ENCODE data around the gene CMSS1.

DNA sequence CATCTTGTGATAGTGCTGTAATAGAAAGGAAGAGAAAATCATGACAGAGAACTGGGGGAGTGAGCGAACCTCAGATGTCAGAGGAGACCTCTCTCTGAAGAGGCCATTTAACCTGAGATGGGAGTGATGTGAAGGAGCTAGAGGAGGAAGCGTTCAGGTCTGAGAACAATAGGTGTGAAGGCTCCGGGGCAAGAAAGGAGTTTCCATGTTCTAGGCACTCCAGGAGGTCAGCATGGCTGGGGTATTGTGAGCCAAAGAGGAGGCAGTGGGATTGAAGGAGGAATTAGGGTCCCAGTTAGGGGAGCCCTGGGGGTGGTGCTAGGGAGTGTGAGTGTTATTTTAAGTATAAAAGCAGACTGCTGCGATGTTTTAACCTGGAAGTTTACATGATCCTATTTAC is 305.4 kb downstream of the CMSS1 start:
- TF ChIP-seq, protein P1, sequence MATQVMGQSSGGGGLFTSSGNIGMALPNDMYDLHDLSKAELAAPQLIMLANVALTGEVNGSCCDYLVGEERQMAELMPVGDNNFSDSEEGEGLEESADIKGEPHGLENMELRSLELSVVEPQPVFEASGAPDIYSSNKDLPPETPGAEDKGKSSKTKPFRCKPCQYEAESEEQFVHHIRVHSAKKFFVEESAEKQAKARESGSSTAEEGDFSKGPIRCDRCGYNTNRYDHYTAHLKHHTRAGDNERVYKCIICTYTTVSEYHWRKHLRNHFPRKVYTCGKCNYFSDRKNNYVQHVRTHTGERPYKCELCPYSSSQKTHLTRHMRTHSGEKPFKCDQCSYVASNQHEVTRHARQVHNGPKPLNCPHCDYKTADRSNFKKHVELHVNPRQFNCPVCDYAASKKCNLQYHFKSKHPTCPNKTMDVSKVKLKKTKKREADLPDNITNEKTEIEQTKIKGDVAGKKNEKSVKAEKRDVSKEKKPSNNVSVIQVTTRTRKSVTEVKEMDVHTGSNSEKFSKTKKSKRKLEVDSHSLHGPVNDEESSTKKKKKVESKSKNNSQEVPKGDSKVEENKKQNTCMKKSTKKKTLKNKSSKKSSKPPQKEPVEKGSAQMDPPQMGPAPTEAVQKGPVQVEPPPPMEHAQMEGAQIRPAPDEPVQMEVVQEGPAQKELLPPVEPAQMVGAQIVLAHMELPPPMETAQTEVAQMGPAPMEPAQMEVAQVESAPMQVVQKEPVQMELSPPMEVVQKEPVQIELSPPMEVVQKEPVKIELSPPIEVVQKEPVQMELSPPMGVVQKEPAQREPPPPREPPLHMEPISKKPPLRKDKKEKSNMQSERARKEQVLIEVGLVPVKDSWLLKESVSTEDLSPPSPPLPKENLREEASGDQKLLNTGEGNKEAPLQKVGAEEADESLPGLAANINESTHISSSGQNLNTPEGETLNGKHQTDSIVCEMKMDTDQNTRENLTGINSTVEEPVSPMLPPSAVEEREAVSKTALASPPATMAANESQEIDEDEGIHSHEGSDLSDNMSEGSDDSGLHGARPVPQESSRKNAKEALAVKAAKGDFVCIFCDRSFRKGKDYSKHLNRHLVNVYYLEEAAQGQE (tag by site-specific recombination; IDR thresholded peaks at IDR 0.05) = no peak
- TF ChIP-seq ZNF211 (tag by site-specific recombination; IDR thresholded peaks at IDR 0.05; ENCODE audit: low read depth) = no peak
- TF ChIP-seq ZNF19 (tag by site-specific recombination; IDR thresholded peaks at IDR 0.05; ENCODE audit: low read depth) = no peak
- TF ChIP-seq, protein P2, sequence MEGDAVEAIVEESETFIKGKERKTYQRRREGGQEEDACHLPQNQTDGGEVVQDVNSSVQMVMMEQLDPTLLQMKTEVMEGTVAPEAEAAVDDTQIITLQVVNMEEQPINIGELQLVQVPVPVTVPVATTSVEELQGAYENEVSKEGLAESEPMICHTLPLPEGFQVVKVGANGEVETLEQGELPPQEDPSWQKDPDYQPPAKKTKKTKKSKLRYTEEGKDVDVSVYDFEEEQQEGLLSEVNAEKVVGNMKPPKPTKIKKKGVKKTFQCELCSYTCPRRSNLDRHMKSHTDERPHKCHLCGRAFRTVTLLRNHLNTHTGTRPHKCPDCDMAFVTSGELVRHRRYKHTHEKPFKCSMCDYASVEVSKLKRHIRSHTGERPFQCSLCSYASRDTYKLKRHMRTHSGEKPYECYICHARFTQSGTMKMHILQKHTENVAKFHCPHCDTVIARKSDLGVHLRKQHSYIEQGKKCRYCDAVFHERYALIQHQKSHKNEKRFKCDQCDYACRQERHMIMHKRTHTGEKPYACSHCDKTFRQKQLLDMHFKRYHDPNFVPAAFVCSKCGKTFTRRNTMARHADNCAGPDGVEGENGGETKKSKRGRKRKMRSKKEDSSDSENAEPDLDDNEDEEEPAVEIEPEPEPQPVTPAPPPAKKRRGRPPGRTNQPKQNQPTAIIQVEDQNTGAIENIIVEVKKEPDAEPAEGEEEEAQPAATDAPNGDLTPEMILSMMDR (tag by site-specific recombination; IDR thresholded peaks at IDR 0.05) = no peak
- no peak for TF ChIP-seq ZNF24 (tag by site-specific recombination; IDR thresholded peaks at IDR 0.05)
- TF ChIP-seq, protein P3, sequence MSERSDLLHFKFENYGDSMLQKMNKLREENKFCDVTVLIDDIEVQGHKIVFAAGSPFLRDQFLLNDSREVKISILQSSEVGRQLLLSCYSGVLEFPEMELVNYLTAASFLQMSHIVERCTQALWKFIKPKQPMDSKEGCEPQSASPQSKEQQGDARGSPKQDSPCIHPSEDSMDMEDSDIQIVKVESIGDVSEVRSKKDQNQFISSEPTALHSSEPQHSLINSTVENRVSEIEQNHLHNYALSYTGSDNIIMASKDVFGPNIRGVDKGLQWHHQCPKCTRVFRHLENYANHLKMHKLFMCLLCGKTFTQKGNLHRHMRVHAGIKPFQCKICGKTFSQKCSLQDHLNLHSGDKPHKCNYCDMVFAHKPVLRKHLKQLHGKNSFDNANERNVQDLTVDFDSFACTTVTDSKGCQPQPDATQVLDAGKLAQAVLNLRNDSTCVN (tag by site-specific recombination; optimal IDR thresholded peaks at IDR 0.05) = no peak
- TF ChIP-seq ZNF621 (tag by site-specific recombination; IDR thresholded peaks at IDR 0.05) = no peak
- TF ChIP-seq, protein P4, sequence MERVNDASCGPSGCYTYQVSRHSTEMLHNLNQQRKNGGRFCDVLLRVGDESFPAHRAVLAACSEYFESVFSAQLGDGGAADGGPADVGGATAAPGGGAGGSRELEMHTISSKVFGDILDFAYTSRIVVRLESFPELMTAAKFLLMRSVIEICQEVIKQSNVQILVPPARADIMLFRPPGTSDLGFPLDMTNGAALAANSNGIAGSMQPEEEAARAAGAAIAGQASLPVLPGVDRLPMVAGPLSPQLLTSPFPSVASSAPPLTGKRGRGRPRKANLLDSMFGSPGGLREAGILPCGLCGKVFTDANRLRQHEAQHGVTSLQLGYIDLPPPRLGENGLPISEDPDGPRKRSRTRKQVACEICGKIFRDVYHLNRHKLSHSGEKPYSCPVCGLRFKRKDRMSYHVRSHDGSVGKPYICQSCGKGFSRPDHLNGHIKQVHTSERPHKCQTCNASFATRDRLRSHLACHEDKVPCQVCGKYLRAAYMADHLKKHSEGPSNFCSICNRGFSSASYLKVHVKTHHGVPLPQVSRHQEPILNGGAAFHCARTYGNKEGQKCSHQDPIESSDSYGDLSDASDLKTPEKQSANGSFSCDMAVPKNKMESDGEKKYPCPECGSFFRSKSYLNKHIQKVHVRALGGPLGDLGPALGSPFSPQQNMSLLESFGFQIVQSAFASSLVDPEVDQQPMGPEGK (tag by site-specific recombination; IDR thresholded peaks at IDR 0.05) = no peak
- TF ChIP-seq ZBTB1 (tag by site-specific recombination; IDR thresholded peaks at IDR 0.05) = no peak
- TF ChIP-seq, protein P5, sequence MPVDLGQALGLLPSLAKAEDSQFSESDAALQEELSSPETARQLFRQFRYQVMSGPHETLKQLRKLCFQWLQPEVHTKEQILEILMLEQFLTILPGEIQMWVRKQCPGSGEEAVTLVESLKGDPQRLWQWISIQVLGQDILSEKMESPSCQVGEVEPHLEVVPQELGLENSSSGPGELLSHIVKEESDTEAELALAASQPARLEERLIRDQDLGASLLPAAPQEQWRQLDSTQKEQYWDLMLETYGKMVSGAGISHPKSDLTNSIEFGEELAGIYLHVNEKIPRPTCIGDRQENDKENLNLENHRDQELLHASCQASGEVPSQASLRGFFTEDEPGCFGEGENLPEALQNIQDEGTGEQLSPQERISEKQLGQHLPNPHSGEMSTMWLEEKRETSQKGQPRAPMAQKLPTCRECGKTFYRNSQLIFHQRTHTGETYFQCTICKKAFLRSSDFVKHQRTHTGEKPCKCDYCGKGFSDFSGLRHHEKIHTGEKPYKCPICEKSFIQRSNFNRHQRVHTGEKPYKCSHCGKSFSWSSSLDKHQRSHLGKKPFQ (tag by site-specific recombination; IDR thresholded peaks at IDR 0.05) = no peak
